PC-3 (cell line): ENCODE data around the gene TRPT1. TPM values are rescaled to one million over a fixed set of nuclear protein-coding genes. Genes with fewer than 3 reads are reported as not detected.
A peak's percentile ranks its signal among the peaks of the same experiment; 100 is the strongest.

Source experiments
- ATAC-seq: fragments of 200-7000 bp; cut with Tn5 transposase; 2 replicates; pipeline ENCODE4 v1.9.1; 2020; ENCODE audit warnings: mild to moderate bottlenecking, moderate library complexity
- BruUV-seq: library from RNA; stranded (reverse); fragments of 400-500 nt; replicated peaks from 2 replicates; lab custom pipeline; 2021; lab: Mats Ljungman, UMichigan
- CTCF ChIA-PET: fragments of 300-600 bp; sonication (Branson Sonifier 250); formaldehyde crosslinking; loops from one replicate; lab custom pipeline; 2022; ENCODE audit warnings: antibody characterized with exemption; lab: Charles Lee
- POLR2A ChIA-PET: fragments of 300-600 bp; sonication (Branson Sonifier 250); formaldehyde crosslinking; loops from one replicate; lab custom pipeline; 2022; ENCODE audit warnings: antibody characterized with exemption; ENCODE audit not compliant: unreplicated experiment; lab: Charles Lee
- DNase-seq: peaks from one replicate; pipeline ENCODE4 v3.0.0-alpha.2; 2015
- H2AFZ ChIP-seq: fragments of 300-600 bp; sonication (generic); 2 replicates; pipeline ENCODE4 v1.6.0; 2016; ENCODE audit warnings: antibody characterized with exemption, low read length
- H3F3A ChIP-seq: fragments of 300-600 bp; sonication (generic); one replicate; pipeline ENCODE4 v1.6.0; 2017; ENCODE audit warnings: antibody characterized with exemption, low read length, control low read depth, mild to moderate bottlenecking; ENCODE audit not compliant: unreplicated experiment
- H3K27ac ChIP-seq: fragments of 300-600 bp; sonication (generic); 2 replicates; pipeline ENCODE4 v1.5.1; 2016; ENCODE audit warnings: mild to moderate bottlenecking, low read length
- H3K27me3 ChIP-seq: fragments of 300-600 bp; sonication (generic); 2 replicates; pipeline ENCODE4 v1.6.1; 2016; ENCODE audit warnings: low read length, mixed read lengths
- H3K36me3 ChIP-seq: fragments of 300-600 bp; sonication (generic); 2 replicates; pipeline ENCODE4 v1.6.1; 2016; ENCODE audit warnings: low read depth, mixed run types, low read length, mixed read lengths
- H3K4me1 ChIP-seq: fragments of 300-600 bp; sonication (generic); 2 replicates; pipeline ENCODE4 v1.5.1; 2016; ENCODE audit warnings: low read length; ENCODE audit not compliant: insufficient read depth
- H3K4me2 ChIP-seq: fragments of 300-600 bp; sonication (generic); 2 replicates; pipeline ENCODE4 v1.6.0; 2016; ENCODE audit warnings: low read length
- H3K4me3 ChIP-seq: fragments of 300-600 bp; sonication (generic); 2 replicates; pipeline ENCODE4 v1.5.1; 2016; ENCODE audit warnings: mild to moderate bottlenecking, low read length, mixed read lengths
- H3K79me2 ChIP-seq: fragments of 300-600 bp; sonication (generic); 2 replicates; pipeline ENCODE4 v1.6.1; 2017; ENCODE audit warnings: low read length, mixed read lengths
- H3K9ac ChIP-seq: fragments of 300-600 bp; sonication (generic); 2 replicates; pipeline ENCODE4 v1.6.0; 2016; ENCODE audit warnings: mild to moderate bottlenecking, low read length
- H3K9me2 ChIP-seq: fragments of 300-600 bp; sonication (generic); replicated peaks from 2 replicates; pipeline ENCODE4 v1.6.1; 2016; ENCODE audit warnings: mixed run types, low read length, mixed read lengths
- H3K9me3 ChIP-seq: fragments of 300-600 bp; sonication (generic); 2 replicates; pipeline ENCODE4 v1.6.1; 2016; ENCODE audit warnings: low read length, mixed read lengths
- H4K20me1 ChIP-seq: fragments of 300-600 bp; sonication (generic); 2 replicates; pipeline ENCODE4 v1.6.1; 2016; ENCODE audit warnings: low read length, mixed read lengths
- EZH2 ChIP-seq: fragments of 300-600 bp; sonication (generic); IDR thresholded peaks from one replicate; pipeline ENCODE4 v1.6.1; 2017; ENCODE audit warnings: antibody characterized with exemption, mild to moderate bottlenecking, low read length; ENCODE audit not compliant: unreplicated experiment
- EZH2phosphoT487 ChIP-seq: fragments of 300-600 bp; sonication (generic); IDR thresholded peaks from 2 replicates; pipeline ENCODE4 v1.6.1; 2018; ENCODE audit warnings: mild to moderate bottlenecking, antibody characterized with exemption, low read length, borderline replicate concordance
- intact Hi-C: fragments of 100-400 bp; cut with micrococcal nuclease; formaldehyde crosslinking; loops from 2 replicates; pipeline ENCODE4 v1.9.0; 2023
- total RNA-seq: library from RNA; depleted of rRNA; stranded (reverse); fragments of >200 nt; gene quantifications from 2 replicates; pipeline ENCODE4 v1.2.3, GENCODE V29; 2014
- TF ChIP-seq, protein P1 (sequence below): fragments of 300-600 bp; sonication (generic); conservative IDR thresholded peaks from 2 replicates; pipeline ENCODE4 v1.5.1; 2017; ENCODE audit warnings: antibody characterized with exemption, low read depth, mild to moderate bottlenecking, low read length

Gene TRPT1
- total RNA-seq, 1 experiment from 2014 or later: 57.7 TPM

DNA sequence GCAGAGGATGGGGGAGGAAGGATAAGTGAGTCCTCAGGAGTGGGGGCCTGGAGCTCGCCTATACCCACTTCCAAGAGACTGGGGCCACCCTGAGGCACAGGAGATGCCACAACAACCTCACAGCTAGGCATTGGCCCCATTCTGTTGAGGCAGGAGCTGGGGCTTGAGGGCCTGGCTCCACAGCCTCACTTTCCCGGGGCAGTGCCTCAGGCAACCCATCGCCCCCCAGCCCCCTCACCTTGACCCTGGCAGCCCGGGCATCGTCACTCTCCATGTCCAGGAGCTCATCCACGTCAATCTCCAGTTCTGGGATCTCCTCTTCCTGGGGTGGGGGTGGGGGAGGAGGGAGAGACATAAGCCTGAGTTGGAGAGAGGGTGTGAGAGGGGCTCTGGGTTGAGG, 19.0 kb upstream of the TRPT1 start:
- Histone ChIP-seq H3K27me3 (no peaks in the 10 kb centered on the region), H4K20me1 (peaks cover 8% of the 10 kb centered on the region; the same call in 1 of the 2 replicates), H3K9me2 (no peaks in the 10 kb centered on the region), H3K36me3 (peaks cover 14% of the 10 kb centered on the region; the same call in 1 of the 2 replicates), H3K4me3 (peak overlapping the region; percentile 80), H3K4me1 (peaks cover 52% of the 10 kb centered on the region), H3K9me3 (no peaks in the 10 kb centered on the region), H2AFZ (no peak overlapping the region), H3K27ac (peak overlapping the region; percentile 94), H3K4me2 (peak overlapping the region; percentile 94), H3F3A (peaks cover 8% of the 10 kb centered on the region), H3K9ac (peak overlapping the region; percentile 93), H3K79me2 (peaks cover 48% of the 10 kb centered on the region)
- DNase-seq: no peak
- TSS peak; percentile 31 for BruUV-seq
- intact Hi-C loops: no loop called here
- POLR2A ChIA-PET: interaction anchor here (0.7 to 2.6 kb wide), 4 partner anchors 7 to 1671 kb away, joined by 5 to 17 read pairs (median 11); partner anchors contain the start of genes NUDT22 and STIP1
- TF ChIP-seq EZH2phosphoT487 (no peak), EZH2 (no peak)
- TF ChIP-seq, protein P1, sequence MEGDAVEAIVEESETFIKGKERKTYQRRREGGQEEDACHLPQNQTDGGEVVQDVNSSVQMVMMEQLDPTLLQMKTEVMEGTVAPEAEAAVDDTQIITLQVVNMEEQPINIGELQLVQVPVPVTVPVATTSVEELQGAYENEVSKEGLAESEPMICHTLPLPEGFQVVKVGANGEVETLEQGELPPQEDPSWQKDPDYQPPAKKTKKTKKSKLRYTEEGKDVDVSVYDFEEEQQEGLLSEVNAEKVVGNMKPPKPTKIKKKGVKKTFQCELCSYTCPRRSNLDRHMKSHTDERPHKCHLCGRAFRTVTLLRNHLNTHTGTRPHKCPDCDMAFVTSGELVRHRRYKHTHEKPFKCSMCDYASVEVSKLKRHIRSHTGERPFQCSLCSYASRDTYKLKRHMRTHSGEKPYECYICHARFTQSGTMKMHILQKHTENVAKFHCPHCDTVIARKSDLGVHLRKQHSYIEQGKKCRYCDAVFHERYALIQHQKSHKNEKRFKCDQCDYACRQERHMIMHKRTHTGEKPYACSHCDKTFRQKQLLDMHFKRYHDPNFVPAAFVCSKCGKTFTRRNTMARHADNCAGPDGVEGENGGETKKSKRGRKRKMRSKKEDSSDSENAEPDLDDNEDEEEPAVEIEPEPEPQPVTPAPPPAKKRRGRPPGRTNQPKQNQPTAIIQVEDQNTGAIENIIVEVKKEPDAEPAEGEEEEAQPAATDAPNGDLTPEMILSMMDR: no peak
- ATAC-seq: no peak
- CTCF ChIA-PET: interaction anchor here (1.3 kb wide), 1 partner anchor 41 kb away, joined by 3 read pairs; no protein-coding TSS in a partner anchor

DNA sequence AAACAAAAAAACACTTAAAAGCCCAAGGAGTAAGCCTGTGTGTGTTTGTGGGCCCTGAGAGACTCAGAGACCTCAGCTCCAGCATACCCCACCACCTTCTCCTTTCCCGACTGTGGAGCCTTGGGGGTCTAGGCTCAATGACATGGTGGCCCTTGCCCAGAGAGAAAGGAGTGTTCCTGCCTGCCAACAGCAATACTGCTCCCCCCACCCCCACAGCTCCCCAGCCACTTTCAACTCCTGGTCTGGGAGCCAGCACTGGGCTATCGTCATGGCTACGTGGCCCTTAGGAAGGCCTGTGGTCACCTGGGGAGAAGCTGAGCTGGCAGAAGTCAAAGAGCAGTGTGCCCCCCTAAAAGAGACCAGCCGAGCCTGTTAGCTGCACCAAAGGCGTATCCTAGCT, 18.1 kb upstream of the TRPT1 start:
- no peak overlapping the region for H3K9ac ChIP-seq
- POLR2A ChIA-PET: interaction anchor here (1.0 kb wide), 1 partner anchor 17 kb away, joined by 3 read pairs; no protein-coding TSS in a partner anchor

More for the DNA sequence above, 18.1 kb upstream of the TRPT1 start:
- no peak for DNase-seq
- TF ChIP-seq EZH2: no peak
- TF ChIP-seq EZH2phosphoT487: no peak
- TF ChIP-seq, protein P1: no peak
- Histone ChIP-seq H3K4me1 (peaks cover 56% of the 10 kb centered on the region), H3K36me3 (peaks cover 14% of the 10 kb centered on the region; the same call in 1 of the 2 replicates), H3K9me2 (no peaks in the 10 kb centered on the region), H3K79me2 (peaks cover 48% of the 10 kb centered on the region), H3K9me3 (no peaks in the 10 kb centered on the region), H2AFZ (no peak overlapping the region), H3F3A (peaks cover 11% of the 10 kb centered on the region), H3K4me3 (peak overlapping the region; percentile 80; the same call in 1 of the 2 replicates), H4K20me1 (peaks cover 8% of the 10 kb centered on the region; the same call in 1 of the 2 replicates), H3K4me2 (peak overlapping the region; percentile 94), H3K27ac (no peak overlapping the region), H3K27me3 (no peaks in the 10 kb centered on the region)
- BruUV-seq: no TSS peak
- intact Hi-C loops: no loop called here
- no peak for ATAC-seq
- CTCF ChIA-PET: no interaction called here
